Chondrocyte (in vitro differentiated cells): ENCODE results near the gene GNAS-AS1. TPM values are rescaled to one million over a fixed set of nuclear protein-coding genes. Genes with fewer than 3 reads are reported as not detected.
A peak's percentile ranks its signal among the peaks of the same experiment; 100 is the strongest.

Experiments
- DNase-seq: peaks from one replicate; pipeline ENCODE4 v3.0.0; 2021; ENCODE audit warnings: mixed read lengths, low spot score
- H3K27ac Mint-ChIP-seq: one replicate; pipeline ENCODE4 v1.8.0; 2021; ENCODE audit warnings: mild to moderate bottlenecking, moderate library complexity, mixed read lengths; ENCODE audit not compliant: unreplicated experiment
- H3K27me3 Mint-ChIP-seq: 2 replicates; pipeline ENCODE4 v1.8.0; 2021; ENCODE audit warnings: low read depth, mixed read lengths
- H3K36me3 Mint-ChIP-seq: 2 replicates; pipeline ENCODE4 v1.8.0; 2021; ENCODE audit warnings: low read depth, mixed read lengths
- H3K4me1 Mint-ChIP-seq: 2 replicates; pipeline ENCODE4 v1.8.0; 2021; ENCODE audit warnings: low read depth, mild to moderate bottlenecking, mixed read lengths
- H3K4me3 Mint-ChIP-seq: one replicate; pipeline ENCODE4 v1.8.0; 2021; ENCODE audit warnings: mild to moderate bottlenecking, moderate library complexity, mixed read lengths; ENCODE audit not compliant: unreplicated experiment
- H3K9me3 Mint-ChIP-seq: 2 replicates; pipeline ENCODE4 v1.8.0; 2021; ENCODE audit warnings: low read depth, mixed read lengths
- total RNA-seq: library from RNA; stranded (reverse); gene quantifications from 3 replicates; pipeline ENCODE4 v1.2.1, GENCODE V29; 2021
- TF ChIP-seq, protein P1 (sequence below): fragments of 200-600 bp; sonication (generic); IDR thresholded peaks from 2 replicates; pipeline ENCODE4 v1.5.0; 2021; ENCODE audit warnings: antibody characterized with exemption, mild to moderate bottlenecking, moderate library complexity

GNAS-AS1 gene
- total RNA-seq, 1 donor from 2014 or later: 1.1 TPM

DNA sequence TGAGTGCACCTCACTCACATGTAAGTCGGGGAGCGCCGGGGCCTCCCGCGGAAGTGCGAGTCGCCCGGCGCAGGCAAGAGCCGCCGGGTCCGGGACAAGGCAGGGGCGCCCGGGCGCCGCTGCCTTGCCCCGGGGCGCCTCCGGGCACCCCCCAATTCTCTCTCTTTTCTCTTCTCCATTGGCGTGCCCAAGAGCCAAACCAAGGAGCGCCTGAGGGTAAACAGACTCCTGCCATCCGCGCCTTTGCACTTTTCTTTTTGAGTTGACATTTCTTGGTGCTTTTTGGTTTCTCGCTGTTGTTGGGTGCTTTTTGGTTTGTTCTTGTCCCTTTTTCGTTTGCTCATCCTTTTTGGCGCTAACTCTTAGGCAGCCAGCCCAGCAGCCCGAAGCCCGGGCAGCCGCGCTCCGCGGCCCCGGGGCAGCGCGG lies 38.6 kb upstream of the GNAS-AS1 start:
- no peaks in the 10 kb centered on the region for H3K27me3 Mint-ChIP-seq
- no peaks in the 10 kb centered on the region for H3K9me3 Mint-ChIP-seq
- no peaks in the 10 kb centered on the region for H3K36me3 Mint-ChIP-seq
- peak overlapping the region; percentile 87 for H3K27ac Mint-ChIP-seq
- H3K4me3 Mint-ChIP-seq: peak overlapping the region; percentile 85
- TF ChIP-seq, protein P1, sequence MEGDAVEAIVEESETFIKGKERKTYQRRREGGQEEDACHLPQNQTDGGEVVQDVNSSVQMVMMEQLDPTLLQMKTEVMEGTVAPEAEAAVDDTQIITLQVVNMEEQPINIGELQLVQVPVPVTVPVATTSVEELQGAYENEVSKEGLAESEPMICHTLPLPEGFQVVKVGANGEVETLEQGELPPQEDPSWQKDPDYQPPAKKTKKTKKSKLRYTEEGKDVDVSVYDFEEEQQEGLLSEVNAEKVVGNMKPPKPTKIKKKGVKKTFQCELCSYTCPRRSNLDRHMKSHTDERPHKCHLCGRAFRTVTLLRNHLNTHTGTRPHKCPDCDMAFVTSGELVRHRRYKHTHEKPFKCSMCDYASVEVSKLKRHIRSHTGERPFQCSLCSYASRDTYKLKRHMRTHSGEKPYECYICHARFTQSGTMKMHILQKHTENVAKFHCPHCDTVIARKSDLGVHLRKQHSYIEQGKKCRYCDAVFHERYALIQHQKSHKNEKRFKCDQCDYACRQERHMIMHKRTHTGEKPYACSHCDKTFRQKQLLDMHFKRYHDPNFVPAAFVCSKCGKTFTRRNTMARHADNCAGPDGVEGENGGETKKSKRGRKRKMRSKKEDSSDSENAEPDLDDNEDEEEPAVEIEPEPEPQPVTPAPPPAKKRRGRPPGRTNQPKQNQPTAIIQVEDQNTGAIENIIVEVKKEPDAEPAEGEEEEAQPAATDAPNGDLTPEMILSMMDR: no peak
- no peak for DNase-seq
- peaks cover 25% of the 10 kb centered on the region for H3K4me1 Mint-ChIP-seq

DNA sequence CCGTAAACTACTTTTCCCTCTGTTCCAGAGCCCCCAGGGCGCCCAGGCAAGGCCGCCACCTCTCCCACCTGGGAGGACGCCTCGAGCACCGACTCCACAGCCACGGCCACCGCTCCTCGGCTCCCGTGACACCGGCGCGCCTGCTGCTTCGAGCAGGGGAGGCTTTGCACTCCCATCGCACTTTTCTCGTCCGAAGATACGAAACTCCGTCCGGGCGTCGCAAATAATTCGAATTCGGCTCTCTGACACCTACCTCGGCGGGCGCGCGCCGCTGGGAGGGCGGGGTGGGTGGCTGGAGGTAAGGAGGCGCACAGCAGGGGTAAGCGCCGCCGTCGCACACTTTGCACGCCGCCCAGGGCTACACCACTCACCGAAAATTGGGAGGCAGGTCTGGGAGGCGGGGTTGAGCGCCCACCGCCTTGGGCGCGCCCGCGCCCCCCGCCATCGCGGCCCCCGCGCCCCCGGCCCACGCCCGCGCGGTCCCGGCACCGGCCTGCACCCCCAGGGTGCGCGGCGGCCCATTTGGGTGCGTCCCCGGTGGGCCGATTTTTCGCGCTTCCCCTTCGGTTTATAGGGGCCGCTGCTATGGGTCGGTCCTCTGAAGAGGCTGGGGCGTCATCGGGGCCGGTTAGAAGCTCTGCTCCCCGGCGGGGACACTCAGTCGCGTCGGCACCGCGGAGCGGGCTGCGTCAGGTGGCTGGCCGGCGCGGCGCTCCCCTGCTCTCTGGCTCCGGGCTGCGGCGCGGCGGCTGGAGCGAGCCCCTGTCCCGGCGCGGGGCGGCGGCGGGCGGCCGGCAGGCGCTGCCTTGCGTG lies 38.0 kb upstream of the GNAS-AS1 start:
- peak; percentile 94 for DNase-seq
- TF ChIP-seq, protein P1: no peak
- Mint-ChIP-seq H3K27me3 (no peaks in the 10 kb centered on the region), H3K27ac (no peak overlapping the region), H3K4me3 (peak overlapping the region; percentile 77), H3K4me1 (peaks cover 21% of the 10 kb centered on the region), H3K9me3 (no peaks in the 10 kb centered on the region), H3K36me3 (no peaks in the 10 kb centered on the region)

GRCh38 chr20:58888103-58888502 lies 37.4 kb upstream of the GNAS-AS1 start:
- no peak for DNase-seq
- no peaks in the 10 kb centered on the region for H3K9me3 Mint-ChIP-seq
- H3K36me3 Mint-ChIP-seq: no peaks in the 10 kb centered on the region
- no peaks in the 10 kb centered on the region for H3K27me3 Mint-ChIP-seq
- H3K4me1 Mint-ChIP-seq: peaks cover 22% of the 10 kb centered on the region
- peak overlapping the region; percentile 77 for H3K4me3 Mint-ChIP-seq
- TF ChIP-seq, protein P1: no peak
- H3K27ac Mint-ChIP-seq: peak overlapping the region; percentile 59

DNA sequence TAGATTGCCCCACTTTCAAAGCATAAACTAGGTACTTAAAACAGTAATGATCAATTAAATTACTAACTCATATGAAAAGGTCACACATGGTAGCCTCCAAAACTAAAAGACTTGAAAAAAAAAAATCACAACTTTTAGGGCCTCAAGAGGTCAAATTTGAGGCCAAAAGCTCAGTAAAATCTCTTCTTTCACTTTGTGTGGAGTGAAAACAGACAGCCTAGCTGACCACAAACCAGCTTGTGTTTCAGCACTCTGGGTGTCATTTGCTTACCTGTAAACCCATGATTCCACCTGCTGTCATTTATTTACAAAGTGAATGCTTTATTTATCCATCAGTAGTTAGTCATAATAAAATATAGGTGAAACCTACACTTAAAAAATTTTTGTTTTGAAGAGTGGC lies 35.8 kb upstream of the GNAS-AS1 start:
- H3K9me3 Mint-ChIP-seq: no peaks in the 10 kb centered on the region
- TF ChIP-seq, protein P1: no peak
- H3K36me3 Mint-ChIP-seq: no peaks in the 10 kb centered on the region
- H3K27ac Mint-ChIP-seq: no peak overlapping the region
- DNase-seq: no peak
- H3K27me3 Mint-ChIP-seq: no peaks in the 10 kb centered on the region
- H3K4me3 Mint-ChIP-seq: no peak overlapping the region
- peaks cover 26% of the 10 kb centered on the region for H3K4me1 Mint-ChIP-seq

DNA sequence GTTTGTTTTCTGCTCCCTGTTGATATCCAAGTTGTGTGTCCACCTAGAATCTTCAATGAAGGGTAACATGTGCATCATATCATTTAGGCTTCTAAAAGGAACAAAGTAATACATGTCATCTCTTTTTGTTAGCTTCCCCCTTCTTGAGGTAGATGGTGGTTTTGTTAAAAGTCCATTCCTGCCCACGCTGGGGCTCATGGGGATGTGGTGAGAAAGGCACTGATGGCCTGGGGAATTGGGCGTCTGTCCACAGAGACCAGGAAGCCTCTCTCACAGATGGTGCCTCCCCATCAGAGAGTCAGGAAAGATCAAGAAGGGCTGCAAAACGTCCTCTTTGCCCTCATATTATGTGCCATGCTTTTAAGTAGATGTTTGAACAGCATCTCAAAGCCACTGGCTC lies 34.3 kb upstream of the GNAS-AS1 start:
- no peak for DNase-seq
- Mint-ChIP-seq H3K4me3 (no peak overlapping the region), H3K36me3 (no peaks in the 10 kb centered on the region), H3K27ac (no peak overlapping the region), H3K27me3 (no peaks in the 10 kb centered on the region), H3K4me1 (peaks cover 26% of the 10 kb centered on the region), H3K9me3 (no peaks in the 10 kb centered on the region)
- TF ChIP-seq, protein P1: no peak
